IMR-90 (cell line): ENCODE data around the gene BCAS3. TPM values are rescaled to one million over a fixed set of nuclear protein-coding genes. Genes with fewer than 3 reads are reported as not detected.

Source experiments
- ATAC-seq: fragments of 200-7000 bp; cut with Tn5 transposase; 2 replicates; pipeline ENCODE4 v1.9.1; 2020; ENCODE audit warnings: low read depth, mild to moderate bottlenecking, moderate library complexity
- BruUV-seq: library from RNA; stranded (reverse); fragments of 400-500 nt; replicated peaks from 2 replicates; lab custom pipeline; 2021; lab: Mats Ljungman, UMichigan
- CTCF ChIA-PET: fragments of 300-600 bp; formaldehyde crosslinking; extraction: SDS; loops from one replicate; lab custom pipeline; 2021; ENCODE audit warnings: antibody characterized with exemption; lab: Yijun Ruan, JAX
- POLR2A ChIA-PET: fragments of 300-600 bp; sonication (Branson Sonifier 250); formaldehyde crosslinking; loops from one replicate; lab custom pipeline; 2022; ENCODE audit warnings: antibody characterized with exemption; ENCODE audit not compliant: unreplicated experiment; lab: Charles Lee
- DNase-seq: peaks from one replicate; pipeline ENCODE4 v3.0.0; 2013
- H2AFZ ChIP-seq: replicated peaks from 2 replicates; pipeline ENCODE3; 2013; ENCODE audit warnings: low read length, mild to moderate bottlenecking; ENCODE audit not compliant: poor library complexity
- H2AK5ac ChIP-seq: 2 replicates; pipeline ENCODE4 v1.6.1; 2013; ENCODE audit warnings: low read depth, low read length, inconsistent platforms
- H2AK9ac ChIP-seq: replicated peaks from 2 replicates; pipeline ENCODE3; 2013; ENCODE audit warnings: mild to moderate bottlenecking, low read depth, low read length, moderate library complexity; ENCODE audit not compliant: poor library complexity
- H2BK120ac ChIP-seq: 2 replicates; pipeline ENCODE4 v1.6.1; 2013; ENCODE audit warnings: low read depth, low read length, inconsistent platforms
- H2BK15ac ChIP-seq: 3 replicates; pipeline ENCODE4 v1.6.1; 2013; ENCODE audit warnings: low read depth, low read length, inconsistent platforms
- H2BK20ac ChIP-seq: 2 replicates; pipeline ENCODE4 v1.6.1; 2013; ENCODE audit warnings: low read depth, mild to moderate bottlenecking, inconsistent platforms, low read length, moderate library complexity
- H2BK5ac ChIP-seq: 2 replicates; pipeline ENCODE4 v1.6.1; 2013; ENCODE audit warnings: mild to moderate bottlenecking, low read depth, low read length, inconsistent platforms; ENCODE audit not compliant: poor library complexity, severe bottlenecking
- H3K14ac ChIP-seq: replicated peaks from 2 replicates; pipeline ENCODE4 v1.6.1; 2013; ENCODE audit warnings: low read depth, low read length, inconsistent platforms
- H3K18ac ChIP-seq: 2 replicates; pipeline ENCODE4 v1.6.1; 2013; ENCODE audit warnings: low read depth, low read length, control low read depth
- H3K23ac ChIP-seq: 2 replicates; pipeline ENCODE4 v1.6.1; 2013; ENCODE audit warnings: low read depth, low read length, inconsistent platforms
- H3K27ac ChIP-seq: 2 replicates; pipeline ENCODE4 v1.5.1; 2013; ENCODE audit warnings: mild to moderate bottlenecking, control low read depth, low read length; ENCODE audit not compliant: insufficient read depth
- H3K27me3 ChIP-seq: 2 replicates; pipeline ENCODE4 v1.6.1; 2013; ENCODE audit warnings: low read length; ENCODE audit not compliant: control insufficient read depth, insufficient read depth
- H3K36me3 ChIP-seq: 2 replicates; pipeline ENCODE4 v1.6.1; 2013; ENCODE audit warnings: low read length, mixed read lengths; ENCODE audit not compliant: control insufficient read depth, insufficient read depth
- H3K4ac ChIP-seq: 2 replicates; pipeline ENCODE4 v1.6.1; 2013; ENCODE audit warnings: low read depth, low read length, inconsistent platforms
- H3K4me1 ChIP-seq: 2 replicates; pipeline ENCODE4 v1.6.1; 2013; ENCODE audit warnings: low read length, mixed read lengths; ENCODE audit not compliant: control insufficient read depth, insufficient read depth
- H3K4me2 ChIP-seq: 2 replicates; pipeline ENCODE4 v1.6.1; 2013; ENCODE audit warnings: low read depth, mild to moderate bottlenecking, control low read depth, low read length, moderate library complexity
- H3K4me3 ChIP-seq: 2 replicates; pipeline ENCODE4 v1.5.1; 2013; ENCODE audit warnings: low read depth, mild to moderate bottlenecking, control low read depth, low read length, moderate library complexity; ENCODE audit not compliant: insufficient read depth
- H3K56ac ChIP-seq: 2 replicates; pipeline ENCODE4 v1.6.1; 2013; ENCODE audit warnings: low read length, inconsistent platforms; ENCODE audit not compliant: insufficient read depth; ENCODE audit errors: extremely low read depth
- H3K79me1 ChIP-seq, 2 experiments: 2 replicates each; pipeline ENCODE4 v1.6.1; 2013; ENCODE audit warnings: low read length in 2 of 2, inconsistent platforms in 1 of 2, low read depth in 1 of 2
- H3K9ac ChIP-seq: 2 replicates; pipeline ENCODE4 v1.6.1; 2013; ENCODE audit warnings: low read depth, low read length, control low read depth
- H3K9me1 ChIP-seq: 2 replicates; pipeline ENCODE4 v1.6.1; 2013; ENCODE audit warnings: low read length, inconsistent platforms; ENCODE audit not compliant: insufficient read depth
- H3K9me3 ChIP-seq: 2 replicates; pipeline ENCODE4 v1.6.1; 2013; ENCODE audit warnings: low read length; ENCODE audit not compliant: control insufficient read depth, insufficient read depth
- H4K20me1 ChIP-seq: 2 replicates; pipeline ENCODE4 v1.6.1; 2013; ENCODE audit warnings: low read length, inconsistent platforms; ENCODE audit not compliant: insufficient read depth
- H4K5ac ChIP-seq: 2 replicates; pipeline ENCODE4 v1.6.1; 2013; ENCODE audit warnings: mild to moderate bottlenecking, low read depth, low read length, control low read depth
- H4K8ac ChIP-seq, 2 experiments: 2 replicates each; pipeline ENCODE4 v1.6.1; 2013; ENCODE audit warnings: low read depth in 2 of 2, low read length in 2 of 2, control low read depth in 1 of 2, inconsistent platforms in 1 of 2
- H4K91ac ChIP-seq: 2 replicates; pipeline ENCODE4 v1.6.1; 2013; ENCODE audit warnings: low read depth, low read length, inconsistent platforms; ENCODE audit not compliant: insufficient read depth
- CEBPB ChIP-seq: IDR thresholded peaks from 2 replicates; pipeline ENCODE4 v1.6.1; 2012; ENCODE audit warnings: low read depth, low read length, improper control_type of control experiment
- POLR2A ChIP-seq: IDR thresholded peaks from 2 replicates; pipeline ENCODE4 v1.6.1; 2012; ENCODE audit warnings: mild to moderate bottlenecking, low read depth, low read length
- RAD21 ChIP-seq: IDR thresholded peaks from 2 replicates; pipeline ENCODE4 v1.6.1; 2012; ENCODE audit warnings: low read length, improper control_type of control experiment
- USF2 ChIP-seq: fragments of 150-350 bp; IDR thresholded peaks from 2 replicates; pipeline ENCODE4 v1.6.1; 2017; ENCODE audit warnings: mild to moderate bottlenecking, antibody characterized with exemption, low read length, low read depth
- whole genome bisulfite sequencing, 2 experiments: methylation state at CpG; one replicate each; pipeline versions ENCODE4 v1.1.5 to v1.1.7; 2013; ENCODE audit warnings: missing lambda C conversion rate in 2 of 2; ENCODE audit not compliant: insufficient read length in 1 of 2; ENCODE audit errors: extremely low coverage in 2 of 2; 5-methylcytosine and 5-hydroxymethylcytosine counted together
- dilution Hi-C: fragments of 300-500 bp; cut with HindIII; formaldehyde crosslinking; loops from one replicate; pipeline ENCODE4 v1.14.3; 2018; ENCODE audit warnings: low sequenced_read_pairs; ENCODE audit not compliant: unreplicated experiment
- in situ Hi-C: fragments of 300-500 bp; cut with MboI; formaldehyde crosslinking; loops from 3 replicates; pipeline ENCODE4 v1.14.3; 2019; ENCODE audit warnings: low sequenced_read_pairs, inconsistent platforms, mixed read lengths
- intact Hi-C: fragments of 100-400 bp; cut with micrococcal nuclease; formaldehyde crosslinking; loops from 2 replicates; pipeline ENCODE4 v1.10.0; 2022
- polyA plus RNA-seq, 3 experiments: library from polyadenylated mRNA; depleted of rRNA; stranded (reverse); fragments of >200 nt; gene quantifications; 2 replicates each; pipeline ENCODE4 v1.2.3, GENCODE V29; 2012; ENCODE audit warnings: low replicate concordance in 1 of 3
- total RNA-seq: library from RNA; depleted of rRNA; stranded (reverse); fragments of >200 nt; gene quantifications from 2 replicates; pipeline ENCODE4 v1.2.3, GENCODE V29; 2012

Gene BCAS3
- total and polyA plus RNA-seq, 2 of the 4 experiments (the other 2 are of a cell fraction): 6.3 to 27.1 TPM

DNA sequence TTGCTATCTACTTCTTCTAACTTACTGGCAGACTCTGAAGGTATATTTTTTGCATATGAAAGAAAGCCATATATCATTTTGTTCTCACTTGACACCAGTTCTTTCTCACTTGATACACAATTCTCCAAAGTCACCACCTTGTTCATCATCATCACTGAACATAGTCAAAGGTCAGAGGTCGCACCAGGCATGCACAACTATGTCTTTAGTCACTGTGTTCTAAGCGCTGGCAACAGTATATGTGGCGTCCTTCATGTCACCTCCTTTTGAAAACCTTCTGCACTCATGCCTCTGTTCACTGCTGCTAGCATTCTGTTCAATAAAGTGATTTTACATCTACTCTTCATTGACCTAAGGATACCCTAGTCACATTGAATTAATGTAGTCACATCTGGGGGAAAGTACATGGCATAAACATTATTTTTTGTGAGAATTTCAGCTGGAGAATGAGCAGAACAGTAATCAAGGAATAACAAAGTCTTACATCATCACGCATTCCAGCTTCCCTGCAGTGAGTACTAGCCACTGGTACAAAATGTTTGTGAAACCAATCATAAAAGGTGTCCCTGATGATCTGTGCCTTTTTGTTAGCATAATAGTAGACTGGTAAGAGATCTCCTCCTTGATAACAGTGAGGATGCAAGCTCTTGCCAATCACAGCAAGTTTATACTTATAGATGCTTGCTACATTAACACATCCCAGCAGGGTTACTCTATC is 754.1 kb downstream of the BCAS3 start:
- Histone ChIP-seq H2BK15ac (no peak overlapping the region), H3K18ac (no peak overlapping the region), H3K4ac (no peak overlapping the region), H4K8ac (no peak overlapping the region), H2AFZ (no peak overlapping the region), H4K5ac (no peak overlapping the region), H4K91ac (no peak overlapping the region), H3K9me1 (peaks cover 3% of the 10 kb centered on the region; the same call in 1 of the 2 replicates), H3K79me1 (no peaks in the 10 kb centered on the region), H2BK20ac (no peak overlapping the region), H3K14ac (no peak overlapping the region), H3K27me3 (no peaks in the 10 kb centered on the region), H3K36me3 (no peaks in the 10 kb centered on the region), H3K9ac (no peak overlapping the region), H2BK120ac (no peak overlapping the region), H4K20me1 (no peaks in the 10 kb centered on the region), H3K4me3 (no peak overlapping the region), H3K23ac (no peak overlapping the region), H3K9me3 (peaks cover 4% of the 10 kb centered on the region; the same call in 1 of the 2 replicates), H2BK5ac (no peak overlapping the region), H2AK5ac (no peak overlapping the region), H3K27ac (no peak overlapping the region), H3K56ac (no peak overlapping the region), H3K4me2 (peak overlapping the region; percentile 44; the same call in 1 of the 2 replicates), H2AK9ac (no peak overlapping the region), H3K4me1 (peaks cover 3% of the 10 kb centered on the region)
- WGBS, 2 experiments: no CpG with 5 or more reads among the region's 4 CpGs
- dilution Hi-C loops: no loop called here
- CTCF ChIA-PET: interaction anchor here (0.6 kb wide), 2 partner anchors 86 to 196 kb away, joined by 5 to 7 read pairs; no protein-coding TSS in a partner anchor
- POLR2A ChIA-PET: no interaction called here
- no peak for TF ChIP-seq POLR2A
- TF ChIP-seq RAD21: no peak
- peak; percentile 88 for TF ChIP-seq CEBPB
- no peak for TF ChIP-seq USF2
- BruUV-seq: no TSS peak
- DNase-seq: peak; percentile 76
- in situ Hi-C loops: no loop called here
- intact Hi-C loops: loop anchor here (2.0 kb wide), 1 partner anchor 73 kb away; no protein-coding TSS in a partner anchor
- peak; percentile 94 for ATAC-seq
